HG02938 (cell line): ENCODE results near the gene CACNA2D2.

Experiments
- ATAC-seq: cut with Tn5 transposase; IDR thresholded peaks from one replicate; pipeline ENCODE4 v1.9.1; 2021; ENCODE audit warnings: mild to moderate bottlenecking, moderate library complexity; ENCODE audit not compliant: unreplicated experiment

The CACNA2D2 gene

DNA sequence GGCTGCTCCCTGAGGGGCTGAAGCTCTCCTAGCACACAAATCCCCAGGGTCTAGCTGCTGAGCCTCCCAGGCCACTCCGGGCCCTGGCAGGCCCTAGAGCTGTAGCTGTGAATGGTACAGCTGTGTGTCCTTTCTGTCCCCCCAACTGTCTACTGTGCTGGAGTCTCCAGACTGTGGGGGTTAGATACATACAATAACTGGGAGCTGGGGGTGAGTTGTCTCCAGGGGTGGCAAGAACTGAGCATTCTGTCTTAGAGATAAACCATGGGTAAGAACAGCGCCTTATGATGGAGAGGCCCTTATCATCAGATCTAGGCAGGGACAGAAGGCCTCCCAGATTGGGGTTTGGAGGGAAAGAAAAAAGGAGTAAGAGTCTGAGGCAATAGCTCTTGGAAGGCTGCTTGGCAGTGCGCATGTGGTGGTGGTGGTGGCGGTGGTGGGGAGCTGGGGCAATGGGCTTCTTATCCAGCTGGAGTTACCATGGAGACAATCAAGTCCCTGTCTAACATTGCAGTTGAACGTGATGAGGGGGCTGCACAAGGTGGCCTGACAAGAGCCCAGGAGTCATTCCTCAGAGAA, 149.2 kb downstream of the CACNA2D2 start:
- ATAC-seq: no peak

DNA sequence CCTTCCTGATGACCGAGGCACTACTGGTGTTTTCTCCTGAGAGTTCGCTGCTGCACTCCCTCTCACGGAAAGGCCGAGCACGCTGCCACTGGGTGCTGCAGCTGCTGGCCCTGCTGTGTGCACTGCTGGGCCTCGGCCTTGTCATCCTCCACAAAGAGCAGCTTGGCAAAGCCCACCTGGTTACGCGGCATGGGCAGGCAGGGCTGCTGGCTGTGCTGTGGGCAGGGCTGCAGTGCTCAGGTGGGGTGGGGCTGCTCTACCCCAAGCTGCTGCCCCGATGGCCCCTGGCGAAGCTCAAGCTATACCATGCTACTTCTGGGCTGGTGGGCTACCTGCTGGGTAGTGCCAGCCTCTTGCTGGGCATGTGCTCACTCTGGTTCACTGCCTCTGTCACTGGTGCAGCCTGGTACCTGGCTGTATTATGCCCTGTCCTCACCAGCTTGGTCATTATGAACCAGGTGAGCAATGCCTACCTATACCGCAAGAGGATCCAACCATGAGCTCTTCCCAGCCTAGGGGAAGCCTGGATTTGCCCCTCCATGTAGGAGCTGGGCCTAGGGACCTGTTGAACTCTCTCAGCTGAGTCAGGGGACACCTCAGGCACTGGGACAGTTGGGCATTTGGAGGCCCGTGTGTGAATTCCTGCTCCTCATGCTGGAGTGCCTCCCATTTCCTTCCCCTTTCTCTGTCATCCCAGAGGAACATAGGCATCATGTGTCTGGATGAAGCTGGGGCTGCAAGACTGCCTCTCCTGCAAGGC, 150.0 kb downstream of the CACNA2D2 start:
- ATAC-seq: no peak

DNA sequence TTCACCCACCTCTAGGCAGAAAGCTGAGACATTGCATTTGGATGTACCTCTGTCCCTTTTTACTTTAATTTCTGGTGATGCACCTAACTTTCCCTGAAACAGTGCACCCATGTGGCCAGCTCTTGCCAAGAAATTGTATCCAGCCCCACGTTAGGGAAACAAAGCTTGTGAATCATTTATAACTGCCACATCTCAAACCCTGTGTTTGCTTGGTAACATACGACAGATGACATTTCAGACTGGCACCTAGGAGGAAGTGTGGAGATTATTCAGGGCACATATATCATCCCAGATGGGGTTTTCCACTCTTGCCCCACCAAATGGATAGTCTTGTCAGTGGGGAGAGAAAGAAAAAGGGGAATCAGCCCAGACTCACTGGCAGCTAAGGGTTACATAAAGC, 150.7 kb downstream of the CACNA2D2 start:
- ATAC-seq: no peak

DNA sequence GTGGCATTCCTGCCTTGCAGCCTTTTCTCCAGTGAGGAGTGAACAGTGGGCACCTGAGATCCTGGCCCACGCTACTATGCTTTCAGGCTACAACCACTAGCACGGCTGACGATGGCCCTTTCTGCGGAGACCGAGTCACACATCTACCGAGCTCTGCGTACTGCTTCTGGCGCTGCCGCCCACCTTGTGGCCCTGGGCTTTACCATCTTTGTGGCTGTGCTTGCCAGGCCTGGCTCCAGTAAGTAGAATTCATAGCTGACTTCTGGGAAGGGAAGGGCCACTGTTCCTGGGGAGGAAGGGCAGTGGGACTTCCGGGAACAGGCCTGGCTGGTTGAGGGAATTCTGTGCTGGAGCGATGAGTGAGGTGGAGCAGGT, 152.1 kb downstream of the CACNA2D2 start:
- no peak for ATAC-seq

DNA sequence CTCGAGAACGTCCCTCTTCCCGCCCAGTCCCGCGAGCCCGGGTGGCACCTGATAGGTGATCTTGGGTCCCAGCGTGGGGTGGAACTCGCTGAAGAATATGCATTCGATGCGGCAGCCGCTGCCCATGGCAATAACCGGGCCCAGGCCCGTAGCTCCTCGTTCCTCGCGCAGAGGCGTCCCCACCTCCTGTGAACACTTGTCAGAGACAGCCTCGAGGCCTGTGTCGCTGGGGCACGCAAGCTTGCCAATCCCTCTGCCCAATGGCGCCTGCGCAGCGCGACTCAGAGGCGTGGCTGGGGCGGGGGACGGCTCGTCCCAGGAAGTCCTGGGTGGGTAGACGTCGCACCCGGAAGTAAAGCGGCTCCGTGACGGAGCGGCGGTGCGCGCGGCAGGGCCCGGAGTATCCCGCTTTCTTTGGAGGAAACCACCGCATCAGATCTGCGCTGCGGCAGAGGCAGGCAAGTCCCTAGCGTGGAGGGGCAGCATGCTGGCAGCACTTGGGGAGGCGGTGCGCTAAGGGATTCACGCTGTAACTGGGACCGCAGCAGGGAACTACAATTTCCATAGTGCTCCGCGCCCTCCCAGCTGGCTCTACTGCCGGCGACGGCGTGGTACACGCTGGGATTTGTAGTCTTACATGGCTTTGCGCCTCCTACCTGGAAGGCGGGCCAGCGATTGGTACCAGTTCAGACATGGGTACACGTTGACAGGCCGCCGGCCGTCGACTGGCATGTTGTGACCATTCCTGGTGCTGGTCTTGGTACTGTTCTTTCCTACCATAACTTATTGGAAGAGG, 152.7 kb downstream of the CACNA2D2 start, which contains the start of the genes CYB561D2 and NPRL2:
CYB561D2 (plus strand) TSS at position 336 of the 796 bp plus-strand sequence. CDS start 572 bp downstream, outside the sequence.
NPRL2 (minus strand) TSS at position 249 of the 796 bp plus-strand sequence; CDS start at position 126, 123 bp downstream.
- ATAC-seq: peak; percentile 82

DNA sequence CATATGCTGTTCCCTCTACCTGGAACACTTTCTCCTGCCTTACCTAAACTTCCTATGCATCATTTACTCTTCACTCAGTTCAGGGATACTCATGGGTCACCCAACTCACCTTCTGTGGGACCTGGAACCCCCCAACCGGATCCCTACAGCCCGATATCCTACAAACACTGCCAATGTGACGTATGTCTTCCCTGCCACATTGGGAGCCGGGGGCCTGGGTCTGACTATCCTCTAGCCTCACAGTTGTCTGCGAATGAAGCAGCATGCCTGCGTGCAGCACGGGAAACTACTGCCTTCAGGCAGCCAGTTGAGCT, 153.3 kb downstream of the CACNA2D2 start:
- no peak for ATAC-seq

DNA sequence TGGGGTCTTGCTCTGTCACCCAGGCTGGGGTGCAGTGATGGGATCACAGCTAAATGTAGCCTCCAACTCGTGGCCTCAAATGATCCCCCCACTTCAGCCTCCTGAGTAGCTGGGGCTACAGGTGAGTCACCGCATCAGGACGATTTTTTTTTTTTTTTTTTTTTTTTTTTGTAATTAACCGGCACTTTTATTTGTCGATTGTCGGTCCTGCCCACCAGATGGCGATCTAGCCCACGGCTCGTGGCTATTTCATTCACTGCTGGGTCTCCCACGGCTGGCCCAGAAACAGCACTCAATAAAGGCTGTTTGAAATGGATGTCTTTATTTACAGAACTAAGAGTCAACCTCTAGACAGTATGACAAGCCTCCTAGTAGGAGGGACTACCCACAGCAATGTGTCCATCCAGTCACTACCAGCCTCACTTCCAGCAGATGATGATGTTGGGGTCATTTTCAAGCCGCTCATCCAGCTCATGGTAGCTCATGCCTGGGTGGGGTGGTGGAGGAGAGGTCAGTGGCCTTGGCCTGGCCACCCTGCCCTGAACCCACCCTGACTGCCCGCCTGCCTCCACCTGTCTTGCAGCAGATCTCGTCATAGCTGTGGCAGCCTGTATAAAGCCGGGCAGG, 156.1 kb downstream of the CACNA2D2 start:
- no peak for ATAC-seq

DNA sequence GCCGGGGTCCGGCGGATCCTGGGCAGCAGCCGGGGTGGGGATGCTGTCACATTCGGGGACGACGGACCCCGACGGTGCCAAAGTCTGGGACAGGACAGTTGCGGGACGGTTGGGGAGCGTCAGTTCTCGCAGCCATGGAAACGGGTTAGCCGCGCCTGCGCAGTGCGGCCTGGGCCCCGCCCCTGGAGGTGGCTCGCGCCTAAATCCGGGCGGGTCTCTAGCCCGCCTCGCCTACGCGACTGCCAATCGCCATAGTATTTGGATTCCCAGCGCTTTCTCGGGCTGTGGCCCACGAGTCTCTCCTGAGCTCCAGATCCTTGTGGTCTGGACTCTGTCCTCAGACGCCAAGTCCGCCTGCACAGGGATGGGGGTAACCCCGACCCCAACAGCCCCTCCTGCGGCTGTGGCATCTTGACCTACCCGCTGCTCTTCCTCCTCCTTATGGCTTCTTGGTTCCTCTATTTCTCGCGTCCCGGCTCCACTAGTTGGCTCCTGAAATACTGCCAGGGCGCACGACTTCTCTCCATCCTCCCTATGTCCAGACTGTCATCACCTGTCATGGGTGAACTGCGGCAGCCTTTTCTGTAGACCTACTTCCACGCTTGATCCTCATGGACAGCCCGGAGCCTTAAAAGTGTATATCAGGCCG, 157.7 kb downstream of the CACNA2D2 start, which contains the start of gene ZMYND10:
ZMYND10 (minus strand) TSS at position 147 of the 649 bp plus-strand sequence. CDS start 153 bp downstream, outside the sequence.
- no peak for ATAC-seq

DNA sequence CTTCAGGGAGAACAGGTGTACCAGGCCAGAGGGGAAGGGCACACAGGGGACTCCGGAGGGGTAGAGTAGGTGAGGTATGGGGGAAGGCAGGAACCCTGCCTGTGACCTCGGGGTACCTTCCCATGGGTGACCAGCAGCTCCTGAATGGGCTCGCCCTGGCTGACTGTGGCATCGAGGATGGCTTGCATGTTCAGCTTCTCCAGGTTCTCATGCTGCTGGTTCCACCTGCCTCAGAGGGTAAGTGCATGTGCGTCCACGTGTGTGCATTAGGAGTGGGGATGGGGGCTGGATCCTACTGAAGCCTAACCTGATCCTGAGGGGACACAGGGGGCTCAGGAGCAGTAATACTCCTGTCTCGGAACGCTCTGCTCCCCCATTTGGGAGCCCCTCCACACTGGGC, 158.4 kb downstream of the CACNA2D2 start:
- no peak for ATAC-seq

DNA sequence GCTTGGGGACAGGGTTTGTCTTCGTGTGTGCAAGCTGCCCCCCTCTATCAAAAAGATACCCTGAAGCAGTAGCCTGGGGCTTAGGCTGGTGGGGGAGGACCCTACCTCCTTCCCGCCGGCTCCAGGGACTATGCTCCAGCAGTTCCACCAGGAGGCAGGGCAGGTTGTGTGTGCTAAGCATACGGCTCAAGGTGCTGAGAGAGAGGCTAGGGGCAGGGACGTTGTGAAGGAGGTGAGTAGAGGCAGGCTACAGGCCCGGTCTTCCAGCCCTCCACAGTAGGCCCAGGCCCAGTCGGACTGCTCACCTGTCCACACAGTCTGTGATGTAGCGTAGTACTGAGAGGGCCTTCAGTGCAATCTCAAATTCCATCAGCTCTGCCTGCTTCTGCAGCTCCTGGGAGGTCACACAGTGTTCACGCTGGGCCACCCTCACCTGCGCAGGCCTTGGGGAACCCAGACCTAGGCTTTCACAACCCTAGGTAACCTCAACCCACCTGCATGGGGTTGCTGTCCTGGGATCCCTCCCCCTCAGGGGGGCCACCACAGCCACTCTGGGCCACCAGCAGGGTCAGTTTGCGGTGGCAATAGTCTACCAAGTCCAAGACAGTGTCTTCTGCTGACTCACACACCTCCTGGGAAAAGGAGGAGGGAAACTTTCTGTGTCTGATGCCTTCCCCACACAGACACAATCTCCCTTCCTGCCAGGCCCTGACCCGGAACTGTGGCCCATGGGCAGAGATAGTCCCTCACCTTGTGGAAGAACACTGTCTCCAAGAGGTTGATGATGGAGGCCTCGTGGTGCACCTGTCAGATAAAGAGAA, 160.4 kb downstream of the CACNA2D2 start:
- no peak for ATAC-seq

DNA sequence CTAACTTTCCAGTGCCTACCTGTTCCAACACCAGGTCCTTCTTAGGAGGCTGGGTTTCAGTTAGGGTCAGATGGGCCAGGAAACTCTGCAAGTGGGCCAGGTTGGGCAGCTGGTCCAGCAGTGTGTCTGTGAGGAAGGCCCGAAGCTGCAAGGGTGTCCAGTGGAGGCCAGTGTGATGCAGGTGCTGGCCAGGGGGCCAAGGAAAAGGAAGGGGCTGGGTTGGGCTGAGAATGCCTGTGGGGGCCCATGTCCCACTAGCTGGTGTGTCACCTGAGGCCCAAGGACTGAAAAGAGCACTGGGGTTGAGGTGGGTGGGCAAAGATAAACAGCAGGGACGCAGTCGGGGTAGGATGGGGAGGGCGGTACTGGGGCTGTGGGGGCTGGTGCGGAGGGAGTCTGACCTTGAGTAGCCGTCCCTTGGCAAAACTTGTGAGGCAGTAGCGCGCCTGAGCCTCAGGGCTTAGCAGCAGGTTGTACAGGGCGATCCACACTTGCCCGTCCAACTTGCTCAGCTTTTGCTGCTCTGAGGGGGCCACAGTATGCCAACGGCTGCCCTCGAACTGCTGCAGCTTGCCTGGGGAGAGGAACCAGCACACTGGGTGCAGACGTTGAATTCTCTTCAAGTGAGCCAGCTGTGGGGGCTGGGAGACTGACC, 161.3 kb downstream of the CACNA2D2 start:
- ATAC-seq: no peak

DNA sequence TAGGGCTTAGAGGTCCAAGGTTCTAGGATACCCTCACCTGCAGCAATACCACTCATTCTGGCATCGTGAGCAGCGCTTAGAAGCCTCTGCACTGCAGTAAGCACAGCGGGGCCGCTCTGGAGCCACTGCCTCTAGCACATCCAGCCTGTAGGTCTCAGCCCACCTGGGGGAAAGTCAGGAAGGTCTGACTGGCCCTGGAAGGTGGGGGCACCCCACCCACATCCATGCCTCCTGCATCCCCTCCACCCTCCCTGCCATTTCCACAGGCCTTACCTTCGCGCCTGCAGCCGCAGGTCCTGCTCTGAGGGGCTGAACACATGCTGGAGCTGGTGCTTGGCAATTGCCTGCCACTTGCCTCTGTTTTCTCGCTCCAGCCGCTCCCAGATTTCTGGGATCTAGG, 161.9 kb downstream of the CACNA2D2 start:
- ATAC-seq: no peak

DNA sequence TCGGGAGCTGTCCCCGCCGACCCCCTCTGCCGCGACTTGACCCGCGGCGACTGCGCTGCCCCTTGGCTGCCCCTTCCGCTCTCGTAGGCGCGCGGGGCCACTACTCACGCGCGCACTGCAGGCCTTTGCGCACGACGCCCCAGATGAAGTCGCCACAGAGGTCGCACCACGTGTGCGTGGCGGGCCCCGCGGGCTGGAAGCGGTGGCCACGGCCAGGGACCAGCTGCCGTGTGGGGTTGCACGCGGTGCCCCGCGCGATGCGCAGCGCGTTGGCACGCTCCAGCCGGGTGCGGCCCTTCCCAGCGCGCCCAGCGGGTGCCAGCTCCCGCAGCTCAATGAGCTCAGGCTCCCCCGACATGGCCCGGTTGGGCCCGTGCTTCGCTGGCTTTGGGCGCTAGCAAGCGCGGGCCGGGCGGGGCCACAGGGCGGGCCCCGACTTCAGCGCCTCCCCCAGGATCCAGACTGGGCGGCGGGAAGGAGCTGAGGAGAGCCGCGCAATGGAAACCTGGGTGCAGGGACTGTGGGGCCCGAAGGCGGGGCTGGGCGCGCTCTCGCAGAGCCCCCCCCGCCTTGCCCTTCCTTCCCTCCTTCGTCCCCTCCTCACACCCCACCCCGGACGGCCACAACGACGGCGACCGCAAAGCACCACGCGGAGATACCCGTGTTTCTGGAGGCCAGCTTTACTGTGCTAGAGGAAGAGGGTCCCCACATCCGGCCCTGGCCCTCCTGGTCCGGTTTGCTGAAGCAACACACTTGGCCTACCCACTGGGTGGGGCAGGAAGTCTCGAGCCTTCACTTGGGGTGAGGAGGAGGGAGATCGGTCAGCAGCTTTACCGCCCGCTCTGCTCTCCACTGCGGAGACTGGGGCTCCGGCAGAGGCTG, 162.7 kb downstream of the CACNA2D2 start, which contains the start of gene RASSF1:
RASSF1 (minus strand) TSS at position 389 of the 882 bp plus-strand sequence; CDS start at position 358, 31 bp downstream.
- no peak for ATAC-seq

DNA sequence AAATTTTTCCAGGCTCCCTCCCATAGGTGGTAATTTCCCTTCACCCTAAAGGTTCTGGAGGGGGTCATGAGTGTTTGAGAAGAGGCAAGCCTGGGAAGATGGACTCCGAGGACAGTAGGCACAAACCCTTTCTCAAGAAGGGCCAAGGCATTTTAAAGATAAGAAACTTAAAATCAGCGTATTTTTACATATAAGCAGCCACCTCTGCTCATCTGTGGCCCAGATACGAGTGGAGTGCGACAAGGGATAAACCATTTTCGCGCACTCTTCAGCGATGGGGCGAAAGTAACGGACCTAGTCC, 163.3 kb downstream of the CACNA2D2 start:
- ATAC-seq: no peak

DNA sequence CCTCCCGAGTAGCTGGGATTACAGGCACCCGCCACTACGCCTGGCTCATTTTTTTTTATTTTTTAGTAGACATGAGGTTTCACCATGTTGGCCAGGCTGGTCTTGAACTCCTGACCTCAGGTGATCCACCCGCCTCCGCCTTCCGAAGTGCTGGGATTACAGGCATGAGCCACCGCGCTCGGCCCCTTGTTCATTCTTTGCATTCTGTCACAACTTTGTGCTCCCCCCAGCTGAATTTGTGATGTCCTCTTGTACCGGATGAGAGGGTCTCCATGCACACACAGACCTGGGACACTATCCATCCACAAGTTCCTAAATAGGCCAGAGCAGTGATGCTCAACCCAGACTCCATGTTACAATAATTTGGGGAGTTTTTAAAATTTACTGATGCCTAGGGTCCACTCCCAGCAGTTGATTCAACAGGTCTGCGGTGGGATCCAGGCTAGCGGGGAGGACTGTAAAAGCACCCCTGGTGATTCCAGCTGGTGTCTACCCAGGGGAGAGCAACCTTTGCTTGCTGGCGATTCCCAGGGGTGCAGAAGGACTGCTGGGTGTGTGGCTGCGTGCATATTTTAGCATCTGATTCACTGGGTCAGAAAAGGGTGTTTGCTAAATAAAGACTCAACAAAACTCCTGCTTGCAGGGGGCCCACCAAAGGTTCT, 163.8 kb downstream of the CACNA2D2 start:
- no peak for ATAC-seq

DNA sequence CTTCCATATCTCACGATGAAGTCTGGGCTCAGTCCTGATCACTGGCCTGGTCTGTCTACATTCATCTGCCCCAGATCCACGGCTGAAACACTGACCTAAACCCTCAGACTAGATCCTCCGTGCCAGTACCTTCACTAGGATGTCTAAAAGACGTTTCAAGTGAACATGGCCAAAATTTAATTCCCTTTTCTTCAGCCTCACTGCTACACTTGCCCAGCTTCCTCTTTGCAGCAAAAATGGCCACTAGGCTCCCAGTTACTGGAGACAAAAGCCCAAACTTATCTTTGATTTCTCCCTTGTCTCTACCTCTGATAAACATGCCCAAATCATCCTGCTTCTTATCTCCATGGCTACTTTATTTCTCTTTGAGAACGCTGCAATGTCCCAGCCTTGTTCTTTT, 164.5 kb downstream of the CACNA2D2 start:
- ATAC-seq: no peak

DNA sequence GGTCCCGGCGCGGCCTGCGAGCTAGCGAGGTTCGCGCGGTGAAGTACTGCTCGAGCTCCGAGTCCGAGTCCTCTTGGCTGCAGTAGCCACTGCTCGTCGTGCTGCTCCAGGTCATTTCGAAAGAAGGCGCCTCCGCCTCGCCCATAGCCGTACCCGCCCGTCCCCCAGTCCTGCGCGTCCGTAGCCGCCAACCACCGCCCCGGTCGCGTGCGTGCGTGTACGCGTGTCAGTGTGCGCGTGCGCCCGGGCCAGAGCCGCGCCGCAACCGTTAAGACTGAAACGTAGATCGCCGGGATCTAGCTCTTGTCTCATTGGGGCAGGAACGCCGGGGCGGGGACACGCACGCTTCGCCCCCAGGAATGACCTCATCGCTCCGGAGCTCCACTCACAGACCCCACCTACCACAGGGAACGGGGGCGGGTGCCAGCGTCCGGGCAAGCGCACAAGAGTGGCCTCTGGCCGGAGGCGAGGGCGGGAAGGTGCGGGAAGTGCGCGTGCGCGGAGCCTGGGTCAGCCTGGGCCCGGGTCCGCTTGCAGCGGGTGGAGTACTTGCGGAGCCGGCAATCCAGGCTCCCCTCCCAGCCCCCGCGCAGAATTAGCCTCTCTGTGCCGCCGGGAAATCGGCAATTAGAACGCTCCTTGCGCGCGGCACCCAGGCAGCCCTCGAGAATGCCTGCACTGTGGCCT, 166.1 kb downstream of the CACNA2D2 start:
- peak; percentile 68 for ATAC-seq
